ENCODE results near the gene ADAM23.

Gene ADAM23

DNA sequence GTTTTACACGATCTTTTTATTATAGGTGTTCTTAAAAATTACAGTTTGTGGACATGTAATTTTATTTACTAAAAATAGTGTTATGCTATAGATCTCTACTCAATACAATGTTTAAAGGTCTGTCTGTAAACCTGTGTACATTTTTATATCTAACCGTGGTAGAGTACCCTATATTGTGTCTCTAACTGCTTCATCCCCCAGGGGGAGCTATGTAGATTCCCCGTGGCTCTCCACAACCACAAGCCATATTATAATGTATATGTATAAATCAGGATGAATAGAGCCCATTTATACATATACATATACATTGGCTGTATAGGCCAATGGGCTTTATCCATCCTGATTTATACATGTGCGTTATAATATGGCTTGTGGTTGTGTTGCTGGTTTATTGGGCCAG is 59.4 kb downstream of the ADAM23 start:
- no peak for DNase-seq (ENCODE audit: low spot score)

DNA sequence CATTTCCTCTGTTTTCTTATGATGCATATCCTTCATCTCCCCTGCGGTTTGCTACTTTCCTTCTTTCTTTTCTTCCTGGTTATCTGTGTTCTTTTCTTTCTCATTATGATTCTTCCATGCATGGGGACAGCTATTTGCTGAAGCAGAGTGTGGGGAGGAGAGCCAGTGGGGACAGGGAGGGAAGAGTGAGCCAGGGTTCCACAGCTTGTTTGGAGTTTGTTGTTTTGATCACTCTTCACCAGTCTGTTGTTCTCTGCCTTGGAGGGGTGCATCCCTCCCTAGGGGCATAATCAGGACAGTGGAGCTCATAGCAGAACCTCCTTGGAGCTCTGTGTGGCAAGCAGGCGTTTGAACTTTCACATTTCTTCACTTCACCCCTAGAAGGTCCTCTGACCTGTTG is 68.0 kb downstream of the ADAM23 start:
- no peak for DNase-seq (ENCODE audit: low spot score)

DNA sequence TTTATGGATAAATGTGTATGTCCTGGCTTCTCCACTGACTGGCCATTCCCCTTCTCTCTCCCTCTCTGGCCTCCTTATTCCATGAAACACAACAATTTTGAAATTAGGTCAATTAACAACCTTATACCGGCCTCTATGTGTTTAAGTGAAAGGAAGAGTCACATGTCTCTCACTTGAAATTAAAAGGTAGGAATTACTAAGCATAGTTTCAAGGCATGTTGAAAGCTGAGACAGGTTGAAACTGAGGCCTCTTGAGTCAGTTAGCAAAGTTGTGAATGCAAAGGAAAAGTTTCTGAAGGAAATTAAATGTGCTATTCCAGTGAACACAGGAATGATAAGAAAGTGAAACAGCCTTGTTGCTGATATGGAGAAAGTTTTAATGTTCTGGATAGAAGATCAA is 69.7 kb downstream of the ADAM23 start:
- DNase-seq (ENCODE audit: low spot score), result no peak

DNA sequence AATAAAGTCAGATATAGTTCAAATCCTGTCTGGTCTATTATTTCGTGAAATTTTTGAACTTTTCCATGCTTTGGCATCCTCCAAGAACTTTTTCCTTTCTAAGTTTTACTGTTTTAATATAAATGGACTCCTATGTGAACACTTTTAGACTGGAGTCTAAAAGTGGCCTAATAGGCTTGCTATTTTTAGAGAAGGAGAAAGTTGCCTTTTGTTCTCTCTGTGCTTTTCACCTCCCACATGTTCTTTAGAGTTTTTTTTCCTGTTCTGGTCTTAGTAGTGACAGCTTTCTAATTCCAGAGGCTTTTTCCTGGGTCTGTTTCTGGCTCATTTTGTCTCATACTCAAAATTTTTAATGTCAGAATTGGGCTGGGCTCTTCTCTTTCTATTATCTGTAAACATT is 72.2 kb downstream of the ADAM23 start:
- no peak for DNase-seq (ENCODE audit: low spot score)

DNA sequence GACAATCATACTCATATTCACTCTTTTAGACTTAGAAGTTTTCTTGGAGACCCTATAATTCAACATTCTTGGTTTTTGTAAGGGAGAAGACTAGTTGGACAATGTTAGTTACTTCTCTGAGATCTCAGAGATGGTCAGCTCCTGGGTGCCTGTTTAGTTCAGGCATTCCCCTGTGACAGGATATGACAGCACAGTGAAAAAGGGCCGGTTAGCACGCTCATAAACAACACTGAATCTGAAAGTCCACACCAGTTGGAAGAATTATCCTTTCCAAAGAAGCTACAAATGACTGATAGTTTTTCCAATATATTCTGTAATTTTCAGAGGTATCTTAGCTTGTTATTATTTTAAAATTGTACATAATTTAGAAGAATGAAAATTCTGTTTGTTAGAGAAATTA is 75.7 kb downstream of the ADAM23 start:
- no peak for DNase-seq (ENCODE audit: low spot score)

DNA sequence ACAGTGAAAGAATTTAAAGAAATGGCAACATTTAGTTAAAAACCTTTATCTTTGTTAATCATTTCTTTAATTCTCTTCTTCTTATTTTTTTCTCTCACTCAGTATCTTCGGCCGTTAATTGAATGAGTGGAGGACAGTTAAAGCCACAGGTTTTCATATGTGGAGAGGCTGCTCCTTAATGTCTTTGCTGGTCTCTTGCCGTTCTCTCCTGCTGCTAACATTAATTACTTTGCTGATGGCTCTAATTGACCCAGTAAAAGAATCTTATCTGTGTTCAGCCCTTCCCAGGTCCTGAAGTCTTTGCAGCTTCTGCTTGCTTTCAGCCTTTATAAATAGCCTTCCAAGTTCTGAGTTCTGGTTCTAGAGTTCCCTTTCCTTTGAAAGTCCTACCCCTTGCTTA is 77.1 kb downstream of the ADAM23 start:
- no peak for DNase-seq (ENCODE audit: low spot score)

DNA sequence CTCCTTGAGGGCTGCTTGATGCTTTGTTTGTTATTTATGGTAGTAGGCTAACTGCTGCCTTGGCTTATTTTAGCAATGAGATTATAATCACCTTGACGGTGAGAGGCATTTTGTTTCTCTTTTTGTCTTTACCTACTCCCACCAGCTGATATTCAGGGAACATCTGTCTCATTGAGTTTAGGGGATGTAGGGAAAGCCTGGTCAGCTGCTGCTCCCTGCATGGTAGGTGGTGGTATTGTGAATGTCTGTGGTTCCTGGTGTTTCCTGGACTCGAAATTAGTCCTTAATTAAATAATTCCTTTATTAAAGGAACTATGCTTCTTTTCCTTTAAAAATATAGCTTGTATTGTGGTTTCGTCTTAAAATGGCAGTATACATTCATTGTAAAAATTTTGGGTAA is 77.8 kb downstream of the ADAM23 start:
- no peak for DNase-seq (ENCODE audit: low spot score)

DNA sequence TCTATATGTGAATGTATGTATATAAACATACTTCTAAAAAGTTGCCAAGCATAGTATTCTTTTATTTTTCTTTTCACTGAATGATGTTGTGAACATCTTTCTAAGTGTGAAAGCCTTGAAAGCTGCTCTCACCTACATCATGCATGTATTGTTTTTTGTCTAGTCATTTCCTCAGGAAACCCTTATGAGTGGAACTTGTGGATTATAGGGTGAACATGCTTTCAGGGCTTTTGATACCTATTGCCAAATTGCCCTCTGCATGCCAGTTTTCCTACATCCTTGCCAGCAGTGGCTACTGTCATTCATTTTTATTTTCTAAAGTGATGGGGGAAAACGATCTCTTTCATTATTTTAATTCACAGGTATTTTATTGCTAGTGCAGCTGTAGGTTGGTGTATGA is 78.3 kb downstream of the ADAM23 start:
- no peak for DNase-seq (ENCODE audit: low spot score)

DNA sequence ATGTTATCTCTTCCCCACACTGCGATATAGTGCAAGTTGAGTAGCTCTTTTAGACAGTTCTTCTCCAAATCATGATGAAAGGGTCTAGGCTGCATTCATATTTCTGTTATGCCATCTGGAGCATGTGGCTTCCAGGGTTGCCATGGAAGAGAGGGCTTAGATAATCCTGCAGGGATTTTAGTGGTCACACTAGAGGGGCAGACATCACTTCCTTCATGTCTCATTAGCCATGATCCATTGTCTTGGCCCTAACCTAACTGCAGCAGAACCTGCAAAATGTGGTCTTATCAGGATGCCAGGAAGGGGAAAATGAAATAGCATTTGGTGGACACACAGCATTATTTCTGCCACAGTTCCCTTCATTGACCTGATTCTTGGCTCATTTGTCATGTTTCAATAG is 83.1 kb downstream of the ADAM23 start:
- no peak for DNase-seq (ENCODE audit: low spot score)

DNA sequence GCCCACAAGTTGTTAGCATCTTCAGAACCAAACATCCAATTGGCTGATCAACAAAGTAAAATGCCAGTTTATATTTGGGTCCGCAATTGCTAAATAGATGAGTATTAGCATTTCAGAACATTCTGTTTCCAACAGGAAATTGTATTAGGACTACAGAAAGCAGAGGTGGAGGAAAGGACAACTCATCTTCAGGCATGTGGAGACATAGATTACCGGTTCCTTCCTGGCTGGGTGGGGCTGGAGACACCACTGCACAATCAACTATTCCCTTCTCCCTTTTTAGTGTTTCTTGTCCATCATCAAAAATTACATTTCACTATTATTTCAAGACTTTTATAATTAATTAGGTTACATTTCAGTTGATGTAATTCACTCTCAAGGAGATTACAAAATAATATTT is 83.8 kb downstream of the ADAM23 start:
- DNase-seq (ENCODE audit: low spot score), result no peak

DNA sequence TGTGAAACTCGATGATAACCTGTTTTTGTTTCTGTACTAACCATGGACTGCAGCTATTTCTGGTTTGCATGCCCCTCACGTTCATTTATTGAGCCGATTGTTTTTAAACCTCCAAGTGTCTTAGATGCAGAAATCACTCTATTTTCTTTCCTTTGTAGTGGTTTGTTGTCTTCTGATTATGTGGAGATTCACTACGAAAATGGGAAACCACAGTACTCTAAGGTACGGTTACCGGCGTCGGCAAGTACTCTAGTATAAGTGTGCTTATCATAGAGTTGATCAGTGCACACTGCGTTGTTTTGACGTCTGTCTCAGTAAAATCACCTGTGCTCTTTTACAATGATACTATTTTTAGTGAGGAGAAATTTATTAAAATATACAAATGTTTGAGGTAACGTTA is 87.4 kb downstream of the ADAM23 start:
- no peak for DNase-seq (ENCODE audit: low spot score)

DNA sequence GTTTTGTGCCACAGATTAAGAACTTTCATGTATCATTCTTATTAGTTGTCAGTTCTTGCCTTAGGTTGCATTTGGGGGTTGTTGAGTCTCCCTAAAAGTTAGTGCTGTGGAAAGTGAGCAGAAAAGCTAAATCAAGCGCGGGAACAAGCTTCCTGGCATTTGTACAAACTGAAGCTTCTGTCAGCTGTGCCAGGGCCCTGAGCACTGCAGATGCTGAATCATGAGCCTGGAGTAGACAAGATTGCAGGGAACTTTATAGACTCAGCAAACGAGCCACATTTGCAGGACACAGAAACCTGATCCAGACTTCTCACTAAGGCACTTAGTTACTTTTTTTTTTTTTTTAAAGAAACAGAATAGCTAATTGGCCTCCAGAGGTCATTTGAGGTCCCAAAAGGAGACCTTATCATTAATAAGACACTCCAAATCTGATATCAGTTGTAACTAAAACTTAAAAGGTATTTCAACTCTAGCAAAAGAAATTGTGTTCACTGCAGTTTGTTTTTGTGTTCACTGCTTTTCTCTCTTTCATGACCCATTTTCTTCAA is 88.7 kb downstream of the ADAM23 start:
- DNase-seq (ENCODE audit: low spot score), result no peak

DNA sequence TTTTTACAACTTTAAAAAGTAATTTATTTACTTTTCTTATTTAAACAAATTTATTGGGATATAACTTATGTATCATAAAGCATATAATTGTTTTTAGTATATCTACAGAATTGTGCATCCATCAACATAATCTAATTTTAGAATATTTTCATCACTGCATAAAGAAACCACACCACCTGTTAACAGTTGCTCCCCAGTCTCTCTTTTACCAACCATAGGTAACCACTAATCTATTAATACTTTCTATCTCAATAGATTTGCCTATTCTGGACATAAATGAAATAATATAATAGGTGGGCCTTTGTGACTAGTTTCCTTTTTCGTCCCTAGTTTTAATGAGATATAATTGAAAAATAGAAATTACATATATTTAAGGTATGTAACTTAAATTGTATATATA is 90.6 kb downstream of the ADAM23 start:
- no peak for DNase-seq (ENCODE audit: low spot score)

DNA sequence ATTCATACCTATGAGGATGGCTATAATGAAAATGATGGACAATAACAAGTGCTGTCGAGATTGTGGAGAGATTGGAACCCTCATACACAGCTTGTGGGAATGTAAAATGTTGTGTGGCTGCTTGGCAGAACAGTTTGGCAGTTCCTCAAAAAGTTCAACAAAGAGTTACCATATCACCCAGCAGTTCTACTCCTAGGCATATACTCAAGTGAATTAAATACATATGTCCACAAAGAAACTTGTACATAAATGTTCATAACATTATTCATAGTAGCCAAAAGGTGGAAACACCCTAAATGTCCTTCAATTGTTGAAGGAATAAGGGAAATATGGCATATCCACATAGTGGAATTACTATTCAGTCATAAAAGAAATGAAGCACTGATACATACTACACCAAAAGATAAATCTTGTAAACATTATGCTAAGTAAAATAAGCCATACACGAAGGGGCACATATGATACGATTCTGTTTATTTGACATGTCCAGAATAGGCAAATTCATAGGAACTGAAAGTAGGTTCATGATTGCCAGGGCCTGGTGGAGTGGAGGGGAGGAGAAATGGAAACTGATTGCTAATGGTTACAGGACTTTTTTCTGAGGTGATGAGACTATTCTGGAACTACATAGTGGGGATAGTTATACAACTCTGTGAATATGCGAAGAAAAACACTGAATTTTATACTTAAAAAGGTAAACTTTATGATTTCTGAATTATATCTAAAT is 92.1 kb downstream of the ADAM23 start:
- DNase-seq (ENCODE audit: low spot score), result no peak

DNA sequence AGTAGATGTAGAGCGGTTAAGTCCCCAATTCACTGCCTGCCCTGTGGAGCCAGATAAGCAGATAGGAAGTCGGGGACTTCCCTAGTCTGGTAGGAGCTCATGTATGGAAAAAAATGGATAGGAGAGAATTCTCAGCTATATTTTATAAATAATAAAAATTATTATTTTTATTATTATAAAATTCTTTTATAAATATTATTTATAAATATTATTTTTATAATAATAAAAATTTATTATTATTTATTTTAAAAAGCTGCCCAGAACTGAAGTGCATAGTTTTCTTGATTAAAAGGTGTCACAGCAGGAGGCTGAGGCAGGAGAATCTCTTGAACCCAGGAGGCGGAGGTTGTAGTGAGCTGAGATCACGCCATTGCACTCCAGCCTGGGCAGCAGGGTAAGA is 97.4 kb downstream of the ADAM23 start:
- no peak for DNase-seq (ENCODE audit: low spot score)

DNA sequence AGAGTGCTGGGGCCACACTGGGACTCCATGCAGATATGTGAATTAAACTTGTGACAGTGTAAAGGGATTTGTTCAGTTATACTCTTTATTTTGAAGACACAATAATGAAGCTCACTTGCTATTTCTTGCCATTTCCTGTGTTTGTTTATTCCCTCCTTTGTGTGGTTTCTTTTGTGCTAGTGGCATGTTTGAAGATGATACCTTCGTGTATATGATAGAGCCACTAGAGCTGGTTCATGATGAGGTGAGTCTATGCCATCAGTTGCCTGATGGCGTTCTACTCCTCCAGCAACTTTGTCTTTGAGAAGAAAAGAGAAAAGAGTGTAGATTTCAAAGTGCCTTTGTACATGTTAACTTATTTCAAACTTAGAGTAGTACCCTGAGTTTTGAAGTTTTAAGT is 99.7 kb downstream of the ADAM23 start:
- DNase-seq (ENCODE audit: low spot score), result no peak

DNA sequence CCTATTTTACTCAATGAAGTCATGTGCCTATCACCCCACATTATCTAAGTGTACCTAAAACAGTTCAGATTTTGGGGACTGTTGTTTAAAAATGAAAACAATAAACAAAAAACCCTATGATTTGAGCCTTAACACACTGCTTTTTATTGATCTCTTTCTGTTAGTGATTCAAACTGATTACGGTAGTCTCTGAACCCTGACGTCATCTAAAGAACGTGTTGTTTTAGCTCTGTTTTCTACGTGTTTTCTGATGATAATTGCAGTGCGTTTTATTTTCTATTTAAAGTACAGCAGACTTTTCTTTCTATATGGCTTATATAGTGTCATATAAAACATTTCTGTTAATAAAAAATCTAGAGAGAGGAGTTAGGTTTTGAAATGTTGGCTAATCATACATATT is 105.1 kb downstream of the ADAM23 start:
- no peak for DNase-seq (ENCODE audit: low spot score)

DNA sequence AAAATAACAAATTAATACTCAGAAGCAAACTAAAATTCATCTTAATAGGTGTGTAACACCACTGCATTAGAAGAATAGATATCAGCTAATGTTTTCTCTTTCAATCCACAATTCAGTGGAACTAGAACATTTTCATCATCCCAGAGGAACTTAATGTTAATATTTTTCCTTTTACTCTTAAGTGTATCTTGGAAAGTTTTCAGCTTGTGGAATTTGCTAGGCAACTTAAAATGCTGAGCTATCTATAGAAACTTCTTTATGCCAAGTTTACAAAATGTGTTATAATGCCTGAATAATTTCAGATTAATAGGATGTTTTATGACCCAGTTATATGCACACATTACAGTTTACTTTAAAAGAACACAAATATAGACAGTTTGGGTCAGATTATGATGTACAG is 112.4 kb downstream of the ADAM23 start:
- DNase-seq (ENCODE audit: low spot score), result no peak

DNA sequence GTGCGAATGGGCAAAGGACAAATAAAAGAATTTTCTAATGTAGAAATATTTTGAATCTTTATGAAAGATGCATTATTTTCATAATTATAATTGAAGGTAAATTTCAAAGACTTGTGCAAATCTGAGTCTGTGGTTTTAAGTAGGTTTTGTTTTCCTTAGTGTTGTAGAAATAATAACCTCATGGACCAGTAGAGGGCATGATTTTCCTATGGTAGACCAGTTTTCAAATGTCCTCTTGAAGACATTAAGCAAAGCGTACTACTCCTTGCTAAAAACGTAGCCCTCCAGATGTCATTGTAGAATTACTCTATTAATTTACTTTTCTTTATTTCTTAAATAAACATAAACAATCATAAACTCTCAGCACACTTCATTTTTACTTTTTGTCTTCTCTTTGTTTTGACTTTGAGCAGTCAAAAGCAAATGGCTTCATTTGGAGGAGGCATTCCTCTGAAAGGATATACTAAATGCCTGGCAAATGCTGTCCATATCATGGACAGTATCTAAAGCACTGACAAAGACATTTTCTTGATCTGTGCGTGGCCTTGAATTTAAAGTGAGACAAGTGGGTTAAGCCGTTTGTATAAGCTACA is 113.1 kb downstream of the ADAM23 start:
- DNase-seq (ENCODE audit: low spot score), result peak; percentile 6

DNA sequence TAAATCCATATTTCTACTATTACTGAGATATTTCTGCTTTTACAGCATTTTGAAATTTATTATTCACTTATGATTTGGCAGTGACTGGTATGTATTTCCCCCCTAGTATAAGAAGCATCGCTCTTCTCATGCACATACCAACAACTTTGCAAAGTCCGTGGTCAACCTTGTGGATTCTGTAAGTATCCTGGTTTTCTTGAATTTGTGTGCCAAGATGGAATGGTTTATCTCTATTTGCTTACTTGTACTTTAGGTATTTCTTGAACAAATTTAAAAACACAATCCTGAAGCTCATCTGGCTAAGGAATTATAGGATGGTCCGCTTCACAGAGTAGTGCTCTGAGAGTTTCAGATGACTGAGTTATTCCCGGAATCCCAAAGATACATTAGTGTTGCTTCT is 114.0 kb downstream of the ADAM23 start:
- no peak for DNase-seq (ENCODE audit: low spot score)

DNA sequence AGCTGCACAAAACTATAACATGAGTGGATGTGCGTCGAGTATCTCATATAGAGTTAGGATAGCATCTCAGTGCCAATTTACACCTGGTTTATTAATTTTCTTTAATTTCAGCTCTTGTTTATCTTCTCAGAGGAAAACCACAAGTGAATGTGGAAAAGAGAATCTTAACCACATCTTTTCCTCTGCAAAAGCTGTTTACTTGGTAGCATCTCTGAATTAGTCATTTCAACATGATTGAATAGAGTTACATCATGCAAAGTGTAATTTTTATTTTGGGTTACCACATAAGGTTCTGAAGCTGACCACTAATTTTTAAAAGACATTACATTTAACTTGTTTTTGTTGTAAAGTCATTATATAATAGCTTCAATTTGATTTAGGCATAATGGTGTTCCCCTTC is 115.2 kb downstream of the ADAM23 start:
- no peak for DNase-seq (ENCODE audit: low spot score)

DNA sequence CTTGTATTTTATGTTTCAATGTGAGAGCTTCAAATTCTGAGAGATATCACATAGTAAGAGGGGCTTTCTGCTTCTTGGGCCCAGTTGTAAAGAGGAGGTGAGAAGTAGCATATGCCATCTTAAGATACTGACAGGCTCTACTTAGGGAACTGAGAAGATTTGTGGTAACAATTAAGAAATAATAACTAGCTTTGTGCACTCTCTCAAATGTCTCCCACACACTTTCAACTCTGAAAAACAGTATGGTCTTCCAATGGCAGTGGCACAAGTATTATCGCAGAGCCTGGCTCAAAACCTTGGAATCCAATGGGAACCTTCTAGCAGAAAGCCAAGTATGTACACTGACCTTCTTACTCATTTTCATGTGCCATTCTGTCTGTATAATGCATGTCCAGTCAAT is 118.6 kb downstream of the ADAM23 start:
- DNase-seq (ENCODE audit: low spot score), result no peak

DNA sequence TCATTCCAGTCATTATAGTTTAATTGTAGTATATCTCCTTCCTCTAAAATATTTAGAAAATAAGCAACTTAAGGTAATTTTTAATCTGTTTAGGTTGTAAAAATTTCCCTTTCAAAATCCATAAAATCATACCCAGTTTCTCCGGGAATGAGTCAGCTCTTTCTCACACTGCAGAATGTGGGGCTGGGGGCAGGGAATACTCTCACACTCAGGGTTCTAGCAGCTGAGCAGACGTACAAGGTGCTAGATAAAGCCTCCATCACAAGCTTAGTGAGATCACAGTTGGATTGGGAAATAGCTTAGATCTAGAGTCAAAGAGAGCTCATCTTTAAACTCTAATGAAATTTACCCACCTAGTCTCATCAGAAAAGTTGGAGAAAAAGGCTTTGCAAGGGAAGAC is 119.0 kb downstream of the ADAM23 start:
- no peak for DNase-seq (ENCODE audit: low spot score)

DNA sequence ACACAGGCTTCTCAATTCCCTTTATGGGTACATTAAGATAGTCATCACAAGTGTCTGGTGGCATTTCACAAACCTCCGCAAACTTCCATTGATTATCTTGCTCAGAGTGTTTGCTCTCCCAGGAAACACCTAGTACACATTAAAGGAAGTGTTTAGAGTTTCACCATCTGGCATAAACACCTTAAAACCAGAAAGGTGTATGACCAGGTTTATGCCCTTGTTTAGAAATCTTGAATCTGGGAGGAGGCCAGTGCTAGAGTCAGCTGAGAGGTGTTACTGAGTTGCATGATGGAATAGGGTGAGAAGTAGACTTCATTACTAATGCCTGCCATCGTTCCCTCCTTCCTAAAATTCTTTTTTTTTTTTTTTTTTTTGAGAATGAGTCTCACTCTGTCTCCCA is 120.0 kb downstream of the ADAM23 start:
- DNase-seq (ENCODE audit: low spot score), result no peak
